Measurements from ENCODE around the gene IQSEC1.
A peak's percentile ranks its signal among the peaks of the same experiment; 100 is the strongest.

The IQSEC1 gene

GRCh38 chr3:13073326-13074005 lies at the start of gene IQSEC1:
Gene IQSEC1 (minus strand): TSS chr3:13073429. CDS start chr3:13073014, 415 bp downstream.
- no peak for DNase-seq

DNA sequence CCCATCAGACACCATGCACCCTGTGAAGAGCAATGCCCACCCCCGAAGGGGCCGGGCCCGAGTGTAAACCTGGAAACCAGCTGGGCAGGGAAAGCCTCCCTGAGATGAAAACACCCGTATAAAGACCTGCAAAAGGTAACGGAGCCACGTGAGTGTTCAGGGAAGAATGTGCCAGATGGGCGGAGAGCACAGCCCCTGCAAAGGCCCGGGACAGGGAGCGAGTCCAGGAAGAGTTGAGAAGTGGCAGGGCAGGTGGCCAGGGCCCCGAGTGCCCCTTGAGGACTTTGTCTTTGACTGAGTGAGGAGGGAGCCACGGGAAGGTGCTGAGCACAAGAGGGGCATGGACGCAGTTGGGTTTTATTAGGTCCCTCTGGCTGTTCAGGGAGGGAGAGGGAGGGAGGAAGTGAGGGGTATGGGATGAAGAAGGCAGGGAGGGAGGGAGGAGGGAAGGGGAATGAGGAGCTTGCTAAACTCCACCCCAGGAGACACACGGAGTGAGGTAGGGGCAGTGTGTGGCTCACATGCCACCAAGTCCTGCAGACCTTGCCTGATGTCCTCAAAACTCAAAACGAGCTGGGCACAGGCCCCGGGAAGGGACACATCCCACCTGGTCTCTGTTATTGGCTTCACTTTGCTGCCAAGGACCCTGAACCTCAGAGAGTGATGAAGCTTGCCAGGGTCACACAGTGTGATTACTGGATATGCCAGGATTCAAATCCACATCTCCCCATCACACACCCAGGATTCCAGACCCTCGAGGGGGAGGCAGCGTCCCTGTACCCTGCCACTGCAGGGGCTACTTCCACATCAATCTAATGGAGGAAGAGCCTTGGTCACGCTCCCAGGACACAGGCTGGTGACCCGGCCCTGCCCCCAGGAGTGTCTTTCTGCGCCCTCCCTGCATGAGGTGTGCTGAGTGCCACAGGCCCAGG lies 49.1 kb upstream of the IQSEC1 start:
- no peak for DNase-seq

DNA sequence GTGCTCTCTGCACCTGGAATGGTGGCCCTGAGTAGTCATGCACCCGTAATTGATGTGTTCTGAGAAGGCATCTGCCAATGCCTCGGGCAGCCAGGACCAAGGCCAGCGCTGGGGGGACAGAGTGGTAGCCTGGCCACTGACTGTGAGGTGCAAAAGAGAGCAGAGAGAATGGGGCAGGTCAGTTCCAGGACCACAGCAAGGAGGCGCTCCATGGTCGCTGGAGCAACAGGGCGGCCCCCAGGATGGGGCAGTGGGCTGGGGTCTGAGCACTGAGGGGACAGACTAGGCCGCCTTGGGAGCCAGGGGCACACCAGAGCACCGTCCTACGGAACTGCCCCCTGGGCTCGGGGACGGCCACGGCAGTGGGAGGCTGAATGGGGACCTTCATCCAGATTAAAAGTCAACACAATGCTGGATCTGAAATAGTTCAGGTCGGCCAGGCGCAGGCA lies 48.3 kb upstream of the IQSEC1 start:
- no peak for DNase-seq

DNA sequence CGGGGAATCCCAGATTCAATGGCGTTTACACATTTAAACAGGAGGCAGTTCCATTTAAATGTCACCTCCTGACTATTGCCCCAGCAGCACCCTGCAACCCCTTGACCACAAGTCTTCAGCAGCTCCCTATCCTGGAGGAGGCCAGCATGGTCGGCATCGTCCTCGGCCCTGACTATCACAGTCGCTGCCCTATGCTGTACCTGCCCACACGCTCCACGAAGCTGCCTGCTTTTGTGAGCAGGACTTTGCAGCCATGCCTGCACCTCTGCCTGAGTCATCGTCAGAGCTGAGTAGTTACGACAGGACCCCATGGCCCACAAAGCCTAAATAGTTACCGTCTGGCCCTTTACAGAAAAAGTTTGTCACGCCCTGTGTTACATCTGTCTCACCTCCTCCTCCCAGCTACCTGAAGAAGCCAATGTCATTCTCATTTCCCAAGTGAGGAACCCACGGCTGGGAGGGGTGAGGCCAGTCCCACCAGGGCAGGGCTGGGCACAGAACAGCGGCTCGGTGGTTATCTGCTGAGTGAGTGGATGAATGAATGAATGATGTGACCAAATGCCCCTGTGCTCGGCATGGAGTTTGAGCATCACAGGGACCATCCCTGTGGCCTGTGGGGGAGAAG lies 47.8 kb upstream of the IQSEC1 start:
- no peak for DNase-seq

GRCh38 chr3:13120289-13120927 lies 47.2 kb upstream of the IQSEC1 start:
- DNase-seq, result no peak

DNA sequence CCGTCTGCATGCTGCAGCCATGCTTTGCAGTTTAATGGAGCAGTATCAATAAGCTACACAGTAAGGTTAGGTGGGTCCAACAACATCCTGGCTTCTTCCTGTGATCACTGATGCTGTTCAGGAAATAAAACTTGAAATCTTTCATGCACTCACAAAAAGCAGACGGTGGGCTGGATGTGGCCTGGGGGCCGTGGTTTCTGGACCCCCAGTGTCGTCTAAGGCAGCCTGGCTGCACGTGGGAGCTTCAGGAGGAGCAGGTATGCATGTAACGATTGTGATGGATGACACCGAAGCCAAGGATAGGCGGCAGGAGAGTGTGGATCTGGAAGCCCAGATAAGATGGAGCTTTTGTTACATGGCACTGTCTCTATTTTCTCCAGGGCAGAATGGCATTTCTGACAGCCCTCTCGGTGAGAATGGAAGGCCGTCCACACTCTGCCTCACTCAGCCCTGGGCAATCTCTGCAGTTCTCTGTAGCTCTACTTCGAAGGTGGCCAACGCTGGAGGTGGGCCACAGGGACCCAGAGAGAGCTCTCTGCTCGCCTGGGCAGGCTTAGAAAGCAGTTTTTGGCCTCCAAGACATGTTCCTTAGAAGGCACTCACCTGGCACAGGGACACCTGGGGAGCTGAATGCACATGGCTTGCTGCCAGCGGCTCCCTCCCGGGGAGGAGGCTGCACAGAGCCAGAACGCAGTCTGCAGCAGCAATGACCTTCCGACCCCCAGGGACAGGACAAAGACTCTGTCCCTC lies 46.4 kb upstream of the IQSEC1 start:
- no peak for DNase-seq

GRCh38 chr3:13116426-13116825 lies 43.2 kb upstream of the IQSEC1 start:
- no peak for DNase-seq

- no peak for DNase-seq
Observed at GRCh38 chr3:13115991-13116390, 42.8 kb upstream of the IQSEC1 start.

DNA sequence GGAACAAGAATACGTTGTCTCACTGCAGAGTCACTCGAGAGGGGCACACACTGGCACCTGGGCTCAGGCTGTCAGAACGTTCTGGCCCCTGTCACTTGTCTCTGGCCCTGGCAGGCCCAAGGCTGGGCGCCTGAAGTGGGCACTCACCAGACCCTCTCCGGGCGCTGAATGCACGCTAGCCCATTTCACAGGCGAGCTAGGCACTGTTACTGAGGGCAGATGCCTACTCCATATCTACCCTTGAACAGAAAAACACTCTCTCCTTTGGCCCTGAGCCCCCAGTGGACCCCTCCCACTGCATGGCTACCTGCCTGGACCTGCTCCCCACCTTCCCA lies 42.3 kb upstream of the IQSEC1 start:
- no peak for DNase-seq

GRCh38 chr3:13114811-13115575 lies 41.8 kb upstream of the IQSEC1 start:
- DNase-seq, result no peak

DNA sequence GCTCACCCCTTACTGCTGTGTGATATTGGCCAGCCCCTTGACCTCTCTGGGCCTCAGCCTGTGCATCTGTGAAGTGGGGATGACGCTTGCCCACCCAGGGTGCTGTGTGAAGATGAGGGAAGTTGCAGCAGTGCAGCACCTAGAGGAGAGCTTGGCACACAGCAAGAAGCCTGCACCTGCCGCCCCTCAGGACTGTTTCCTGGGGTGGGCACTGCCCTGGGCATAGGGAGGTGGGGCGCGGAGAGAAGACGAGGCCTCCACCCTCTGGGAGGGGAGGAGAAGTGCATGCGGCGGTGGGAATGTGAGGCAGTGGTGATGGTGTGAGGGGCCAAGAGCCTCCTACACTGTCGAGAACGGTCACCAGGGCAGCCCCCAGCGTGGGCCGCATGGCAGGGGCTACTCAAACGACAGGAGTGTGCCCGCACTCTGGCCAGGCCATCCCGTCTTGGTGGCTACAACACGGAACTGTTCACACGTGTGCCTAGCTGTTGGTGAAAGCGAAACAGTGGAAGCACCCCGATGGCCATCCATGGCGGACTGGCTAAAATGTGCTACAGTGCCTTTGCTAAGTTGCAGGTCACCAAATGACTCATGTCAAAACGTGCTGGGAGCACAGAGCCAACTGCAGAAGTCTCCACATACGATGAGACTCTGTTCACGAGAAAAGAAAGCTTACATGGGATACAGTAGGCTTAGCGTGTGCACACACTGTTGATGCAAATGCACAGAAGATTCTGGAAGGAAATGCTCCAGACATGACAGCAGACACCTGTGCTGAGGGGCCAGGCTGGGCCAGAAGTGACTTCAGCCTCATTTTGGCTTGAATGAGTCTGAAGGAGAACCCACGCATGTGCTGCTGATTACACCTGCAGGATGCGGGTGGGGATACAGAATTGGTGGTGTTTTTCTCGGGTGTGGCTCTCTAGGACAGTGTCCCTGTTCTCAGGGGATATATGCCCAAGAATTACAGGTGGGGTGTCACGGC lies 40.4 kb upstream of the IQSEC1 start:
- DNase-seq, result no peak

- no peak for DNase-seq
Observed at GRCh38 chr3:13112521-13113345, 39.5 kb upstream of the IQSEC1 start.

DNA sequence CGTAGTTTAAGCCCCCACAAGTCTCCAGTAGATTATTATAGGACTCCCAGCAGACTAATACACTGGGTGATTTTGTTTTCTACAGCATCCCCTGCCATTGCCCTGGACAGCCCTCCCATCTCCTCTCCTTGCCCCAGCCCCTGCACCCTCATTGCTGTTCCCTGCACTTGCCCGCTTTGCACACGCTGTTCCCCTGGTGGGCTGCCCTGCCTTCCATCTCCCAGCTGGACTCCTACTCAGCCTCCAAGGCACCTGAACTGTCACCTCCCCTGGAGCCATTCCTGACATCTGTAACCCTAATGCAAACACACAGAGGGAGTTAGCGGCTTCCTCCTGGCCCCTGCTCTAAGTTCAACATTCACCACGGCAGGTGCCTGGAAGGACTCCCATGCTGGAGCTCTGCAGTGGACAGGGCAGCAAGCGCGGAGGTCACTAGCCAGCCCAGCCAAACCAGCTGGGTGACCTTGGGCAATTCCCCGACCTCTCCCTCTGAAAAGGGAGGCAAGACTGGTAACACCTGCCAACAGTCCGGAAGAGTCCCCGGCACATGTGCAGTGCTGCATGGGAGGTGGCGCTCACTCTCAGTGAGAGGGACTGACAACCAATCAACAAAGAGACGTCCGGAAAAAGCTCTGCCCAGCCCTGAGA lies 38.8 kb upstream of the IQSEC1 start:
- peak; percentile 22 for DNase-seq

DNA sequence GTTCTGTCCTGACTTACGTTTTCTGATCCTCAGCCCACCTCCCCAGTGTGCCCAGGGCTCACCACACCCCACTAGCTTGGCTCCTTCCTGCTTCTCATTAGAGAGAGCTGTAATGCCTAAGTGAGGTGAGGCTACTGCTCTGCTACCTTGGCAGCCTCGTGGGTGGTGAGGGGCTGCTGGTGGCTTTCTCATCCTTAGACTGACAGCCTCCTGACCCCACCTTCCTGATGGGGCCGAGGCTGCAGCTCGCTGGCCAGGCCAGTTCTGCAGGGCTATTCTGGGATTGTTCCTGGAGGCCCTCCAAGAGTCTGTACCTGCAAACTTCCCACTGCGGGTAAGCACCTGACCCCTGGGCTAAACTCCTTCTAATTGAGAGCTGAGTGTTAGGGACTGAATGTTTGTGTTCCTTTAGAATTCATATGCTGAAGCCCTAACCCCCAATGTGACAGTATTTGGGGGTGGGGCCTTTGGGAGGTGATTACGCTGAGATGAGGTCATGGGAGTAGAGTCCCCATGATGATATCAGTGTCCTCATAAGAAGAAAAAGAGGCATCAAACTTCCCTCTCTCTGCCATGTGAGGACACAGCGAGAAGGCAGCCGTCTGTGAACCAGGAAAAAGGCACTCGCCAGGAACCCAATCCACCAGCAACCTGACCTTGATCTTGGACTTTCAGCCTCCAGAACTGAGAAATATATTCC lies 38.1 kb upstream of the IQSEC1 start:
- no peak for DNase-seq

DNA sequence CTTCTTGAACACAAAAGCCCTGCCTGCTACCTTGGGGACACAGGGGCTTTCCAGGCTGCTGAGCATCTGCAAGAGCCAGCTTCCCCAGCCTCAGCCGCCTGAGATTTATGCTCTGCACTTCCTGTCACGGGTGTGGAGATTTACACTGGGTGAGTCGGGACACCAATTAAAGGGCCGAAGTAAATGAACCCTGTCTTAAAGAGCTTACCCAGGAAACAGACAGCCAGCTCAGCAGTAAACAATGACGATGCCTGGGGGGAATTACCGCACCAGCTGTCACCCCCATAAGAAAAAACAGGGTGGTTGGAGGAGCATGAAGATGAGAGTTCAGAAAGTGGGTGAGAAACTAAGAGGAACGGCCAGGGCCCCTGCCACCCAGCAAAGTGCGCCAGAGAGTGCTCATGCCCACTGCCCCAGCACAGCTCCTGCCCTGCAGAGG lies 37.5 kb upstream of the IQSEC1 start:
- DNase-seq, result no peak

GRCh38 chr3:13109516-13109915 lies 36.3 kb upstream of the IQSEC1 start:
- no peak for DNase-seq

DNA sequence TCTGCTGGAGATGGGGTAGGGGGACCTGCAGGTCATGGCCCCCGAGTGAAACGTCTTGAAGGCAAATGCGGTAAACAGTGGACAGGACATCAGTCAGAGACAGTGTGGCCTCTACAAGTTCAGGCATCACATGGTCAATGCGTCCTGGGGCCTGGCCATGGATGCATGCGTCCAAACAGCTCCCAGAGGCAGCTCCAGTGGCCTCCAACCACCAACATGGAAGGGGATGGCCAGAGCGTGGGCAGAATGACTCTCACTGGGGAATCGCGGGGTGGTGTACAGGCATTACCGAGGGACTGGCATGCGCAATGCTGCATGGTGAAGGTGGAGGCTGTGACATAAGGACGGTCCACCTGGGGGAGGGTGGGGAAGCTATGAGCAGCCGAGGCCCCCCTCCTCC lies 35.6 kb upstream of the IQSEC1 start:
- no peak for DNase-seq

DNA sequence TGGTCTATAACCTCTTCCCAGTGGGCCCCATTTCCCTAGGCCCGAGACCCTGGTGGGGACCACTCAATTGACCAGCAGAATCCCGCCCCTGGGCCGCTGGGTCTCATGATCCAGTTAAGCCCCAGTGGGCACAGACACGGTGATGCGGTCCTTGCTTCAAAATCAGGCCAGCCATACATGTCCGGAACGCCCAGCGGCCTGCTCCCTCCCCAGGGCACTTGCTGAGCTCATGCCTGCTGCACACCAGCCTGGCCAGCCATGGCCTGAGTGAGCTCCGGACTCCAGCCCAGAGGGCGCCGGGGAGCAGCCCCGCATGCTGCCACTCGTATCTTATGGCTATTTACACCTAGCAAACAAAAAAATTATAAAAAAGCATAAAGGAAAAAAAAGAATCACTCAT lies 34.4 kb upstream of the IQSEC1 start:
- no peak for DNase-seq

All from NCI-H774 (cell line).